NB4 (cell line): ENCODE results near the gene STIM2.

Experiments
- CTCF ChIP-seq: IDR thresholded peaks from one replicate; pipeline ENCODE4 v1.5.1; 2012; ENCODE audit warnings: low read depth, low read length
- MAX ChIP-seq: IDR thresholded peaks from 2 replicates; pipeline ENCODE4 v1.6.1; 2011; ENCODE audit warnings: low read depth, low read length

- no peak for TF ChIP-seq CTCF
- TF ChIP-seq MAX, result no peak
Measured at GRCh38 chr4:26952891-26953290, 92.2 kb downstream of the STIM2 start.
